ENCODE data around the gene PPFIA2.

PPFIA2 gene

GRCh38 chr12:81759190-81760051 is at the start of gene PPFIA2:
TSS of gene PPFIA2 (minus strand) at chr12:81759350.
- no peak for TF ChIP-seq CTCF (IDR thresholded peaks at IDR 0.05; ENCODE audit: unreplicated experiment in 3 of 3)
- peaks cover 4% of the 10 kb centered on the region for H3K9me3 Mint-ChIP-seq
- peak within 1 kb of the TSS; percentile 92 to 95 (median 93) for H3K4me3 Mint-ChIP-seq
- peak within 1 kb of the TSS in 2 of 3 experiments; percentile 23 to 44 for H3K27ac Mint-ChIP-seq
- H3K4me1 Mint-ChIP-seq: peaks cover 4% of the 10 kb centered on the region
- no peaks in the 10 kb centered on the region for H3K36me3 Mint-ChIP-seq (ENCODE audit: low read depth)
- peaks cover 43% of the 10 kb centered on the region for H3K27me3 Mint-ChIP-seq (ENCODE audit: low read depth)

GRCh38 chr12:81800298-81801148 is 41.4 kb upstream of the PPFIA2 start:
- TF ChIP-seq CTCF (IDR thresholded peaks at IDR 0.05; ENCODE audit: unreplicated experiment in 3 of 3): no peak

GRCh38 chr12:81798294-81798693 is 39.1 kb upstream of the PPFIA2 start:
- H3K4me3 Mint-ChIP-seq: no peak overlapping the region
- no peaks in the 10 kb centered on the region for H3K36me3 Mint-ChIP-seq (ENCODE audit: low read depth)
- H3K27me3 Mint-ChIP-seq (ENCODE audit: low read depth): no peaks in the 10 kb centered on the region
- H3K27ac Mint-ChIP-seq: no peak overlapping the region
- H3K9me3 Mint-ChIP-seq: no peaks in the 10 kb centered on the region
- no peak for TF ChIP-seq CTCF (IDR thresholded peaks at IDR 0.05; ENCODE audit: unreplicated experiment in 3 of 3)
- H3K4me1 Mint-ChIP-seq: no peaks in the 10 kb centered on the region

More at GRCh38 chr12:81800298-81801148, 41.4 kb upstream of the PPFIA2 start:
- Mint-ChIP-seq H3K27me3 (ENCODE audit: low read depth) (no peaks in the 10 kb centered on the region), H3K36me3 (ENCODE audit: low read depth) (no peaks in the 10 kb centered on the region), H3K9me3 (no peaks in the 10 kb centered on the region), H3K27ac (peak overlapping the region in 1 of 3 experiments; percentile 75), H3K4me1 (no peaks in the 10 kb centered on the region), H3K4me3 (no peak overlapping the region)

GRCh38 chr12:81797100-81797499 is 38.0 kb upstream of the PPFIA2 start:
- H3K27me3 Mint-ChIP-seq (ENCODE audit: low read depth): no peaks in the 10 kb centered on the region

DNA sequence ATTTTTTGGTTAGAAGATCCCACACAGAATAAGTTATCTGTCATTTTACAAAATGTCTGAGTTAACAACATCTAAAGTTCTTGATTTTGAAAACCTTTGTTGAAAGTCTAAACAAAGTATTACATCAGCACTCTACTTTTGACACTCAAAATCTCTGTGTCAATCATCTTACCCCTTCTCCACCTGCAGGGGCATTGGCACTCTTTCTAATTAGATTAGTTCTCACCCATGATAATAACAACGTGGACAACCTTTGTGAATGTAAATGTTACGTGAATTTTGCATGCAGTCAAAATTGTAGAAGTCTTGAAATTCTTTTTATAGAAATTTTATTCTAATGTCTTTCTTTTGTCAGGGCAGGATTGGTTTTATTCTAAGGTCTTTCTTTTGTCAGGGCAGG is 33.5 kb upstream of the PPFIA2 start:
- Mint-ChIP-seq H3K27me3 (ENCODE audit: low read depth) (no peaks in the 10 kb centered on the region), H3K27ac (no peak overlapping the region), H3K9me3 (no peaks in the 10 kb centered on the region), H3K36me3 (ENCODE audit: low read depth) (no peaks in the 10 kb centered on the region), H3K4me1 (no peaks in the 10 kb centered on the region), H3K4me3 (no peak overlapping the region)
- no peak for TF ChIP-seq CTCF (IDR thresholded peaks at IDR 0.05; ENCODE audit: unreplicated experiment in 3 of 3)

More at GRCh38 chr12:81797100-81797499, 38.0 kb upstream of the PPFIA2 start:
- Mint-ChIP-seq H3K36me3 (ENCODE audit: low read depth) (no peaks in the 10 kb centered on the region), H3K27ac (no peak overlapping the region), H3K4me1 (no peaks in the 10 kb centered on the region), H3K9me3 (no peaks in the 10 kb centered on the region), H3K4me3 (no peak overlapping the region)
- peak; percentile 33 to 43 (median 37) for TF ChIP-seq CTCF (IDR thresholded peaks at IDR 0.05; ENCODE audit: unreplicated experiment in 3 of 3)

Measured in nephron (organoid).